Gastroesophageal sphincter (tissue), 3 donors: Measurements from ENCODE around the gene BCAS4.

Experiments used
- CTCF ChIP-seq, 4 experiments: fragments of 200-600 bp in 2 of 4; fragments of 450-650 bp in 2 of 4; sonication (generic) in 1 of 4; IDR thresholded peaks; one replicate each; pipeline ENCODE4 v1.5.1; 2017 to 2019; ENCODE audit warnings: antibody characterized with exemption in 4 of 4, mild to moderate bottlenecking in 2 of 4, moderate library complexity in 2 of 4
- POLR2A ChIP-seq, 2 donors: fragments of 450-650 bp; IDR thresholded peaks; one replicate each; pipeline ENCODE4 v1.6.1; 2017; ENCODE audit warnings: antibody characterized with exemption in 2 of 2, mild to moderate bottlenecking in 2 of 2, moderate library complexity in 1 of 2

- TF ChIP-seq CTCF (IDR thresholded peaks at IDR 0.05) (no peak), POLR2A (IDR thresholded peaks at IDR 0.05) (no peak)
These were observed 26.5 kb downstream of the BCAS4 start for GRCh38 chr20:50821257-50821921.
